Neuronal stem cell (in vitro differentiated cells): ENCODE measurements around the gene AADAT.

Source experiments
- DNase-seq: peaks from one replicate; pipeline ENCODE4 v3.0.0-alpha.2; 2013; ENCODE audit warnings: low spot score
- H2AFZ ChIP-seq: one replicate; pipeline ENCODE4 v1.6.1; 2013; ENCODE audit warnings: mild to moderate bottlenecking, low read length, inconsistent platforms
- H2AK5ac ChIP-seq: 2 replicates; pipeline ENCODE4 v1.6.1; 2013; ENCODE audit warnings: low read depth, mild to moderate bottlenecking, inconsistent platforms, low read length, moderate library complexity, mixed read lengths
- H2BK120ac ChIP-seq: 2 replicates; pipeline ENCODE4 v1.6.1; 2013; ENCODE audit warnings: low read depth, mild to moderate bottlenecking, inconsistent platforms, low read length, moderate library complexity, mixed read lengths
- H2BK12ac ChIP-seq: one replicate; pipeline ENCODE4 v1.6.1; 2013; ENCODE audit warnings: low read length, inconsistent platforms
- H2BK15ac ChIP-seq: 2 replicates; pipeline ENCODE4 v1.6.1; 2013; ENCODE audit warnings: mild to moderate bottlenecking, low read length, inconsistent platforms, mixed read lengths
- H2BK5ac ChIP-seq: one replicate; pipeline ENCODE4 v1.6.1; 2013; ENCODE audit warnings: inconsistent platforms, mild to moderate bottlenecking, low read length, moderate library complexity
- H3K14ac ChIP-seq: one replicate; pipeline ENCODE4 v1.6.1; 2013; ENCODE audit warnings: low read length, inconsistent platforms
- H3K18ac ChIP-seq: 2 replicates; pipeline ENCODE4 v1.6.1; 2013; ENCODE audit warnings: low read length, inconsistent platforms
- H3K23ac ChIP-seq: 2 replicates; pipeline ENCODE4 v1.6.1; 2013; ENCODE audit warnings: low read depth, mild to moderate bottlenecking, mixed read lengths, low read length, inconsistent platforms; ENCODE audit not compliant: poor library complexity
- H3K27ac ChIP-seq: replicated peaks from 3 replicates; pipeline ENCODE4 v1.5.1; 2013; ENCODE audit warnings: low read length, inconsistent platforms
- H3K27me3 ChIP-seq, 3 experiments: 2 replicates each; pipeline ENCODE4 v1.6.1; 2013; ENCODE audit warnings: low read length in 3 of 3, mild to moderate bottlenecking in 2 of 3, inconsistent platforms in 1 of 3, low read depth in 1 of 3, mixed read lengths in 1 of 3, moderate library complexity in 1 of 3; ENCODE audit not compliant: control insufficient read depth in 3 of 3, insufficient read depth in 3 of 3
- H3K36me3 ChIP-seq, 2 donors: replicated peaks in 1 of 2; 2 replicates each; pipeline ENCODE4 v1.6.1; 2013; ENCODE audit warnings: low read length in 2 of 2; ENCODE audit not compliant: control insufficient read depth in 2 of 2, insufficient read depth in 2 of 2
- H3K4ac ChIP-seq: 2 replicates; pipeline ENCODE4 v1.6.1; 2013; ENCODE audit warnings: inconsistent platforms, mild to moderate bottlenecking, low read length, moderate library complexity
- H3K4me1 ChIP-seq, 2 donors: 1 replicate in 1 of 2; 2 replicates in 1 of 2; pipeline ENCODE4 v1.6.1; 2013; ENCODE audit warnings: low read length in 2 of 2, low read depth in 1 of 2; ENCODE audit not compliant: control insufficient read depth in 2 of 2, insufficient read depth in 1 of 2
- H3K4me2 ChIP-seq: one replicate; pipeline ENCODE4 v1.6.1; 2013; ENCODE audit warnings: mild to moderate bottlenecking, low read length, inconsistent platforms; ENCODE audit not compliant: insufficient read depth, poor library complexity, severe bottlenecking
- H3K4me3 ChIP-seq, 2 donors: 2 replicates each; pipeline ENCODE4 v1.5.1; 2013; ENCODE audit warnings: low read length in 2 of 2, mild to moderate bottlenecking in 2 of 2, inconsistent platforms in 1 of 2, moderate library complexity in 1 of 2
- H3K79me1 ChIP-seq: one replicate; pipeline ENCODE4 v1.6.1; 2013; ENCODE audit warnings: low read depth, mild to moderate bottlenecking, inconsistent platforms, low read length, moderate library complexity
- H3K9ac ChIP-seq: one replicate; pipeline ENCODE4 v1.6.1; 2013; ENCODE audit warnings: mild to moderate bottlenecking, low read depth, low read length, inconsistent platforms; ENCODE audit not compliant: poor library complexity
- H3K9me3 ChIP-seq, 2 donors: replicated peaks in 1 of 2; 2 replicates each; pipeline versions ENCODE3 to v1.6.1; 2013; ENCODE audit warnings: low read length in 2 of 2, mild to moderate bottlenecking in 2 of 2, inconsistent platforms in 1 of 2, low read depth in 1 of 2, mixed read lengths in 1 of 2, moderate library complexity in 1 of 2; ENCODE audit not compliant: control insufficient read depth in 2 of 2, insufficient read depth in 1 of 2
- H4K8ac ChIP-seq: one replicate; pipeline ENCODE4 v1.6.1; 2013; ENCODE audit warnings: low read depth, mild to moderate bottlenecking, inconsistent platforms, low read length, moderate library complexity
- H4K91ac ChIP-seq: one replicate; pipeline ENCODE4 v1.6.1; 2013; ENCODE audit warnings: low read length, low read depth, mild to moderate bottlenecking, inconsistent platforms; ENCODE audit not compliant: poor library complexity
- WGBS, 2 donors: extraction: QIAGEN DNeasy Blood & Tissue Kit; methylation state at CpG; one replicate each; pipeline ENCODE4 v1.1.7; 2013; ENCODE audit warnings: missing lambda C conversion rate in 2 of 2, mixed read lengths in 1 of 2; ENCODE audit not compliant: insufficient read length in 2 of 2, insufficient replicate concordance in 1 of 2; ENCODE audit errors: extremely low coverage in 2 of 2; 5-methylcytosine and 5-hydroxymethylcytosine counted together

Gene AADAT

GRCh38 chr4:170091069-170091696 is 1.4 kb upstream of the AADAT start:
- H3K4me1 ChIP-seq = peaks cover 7 to 9% of the 10 kb centered on the region in 2 donors
- no peak overlapping the region for H2AK5ac ChIP-seq
- no peak overlapping the region for H2BK120ac ChIP-seq
- no CpG with 5 or more reads among the region's 47 CpGs for WGBS, 2 donors
- no peaks in the 10 kb centered on the region for H3K9me3 ChIP-seq
- peaks cover 0 to 25% of the 10 kb centered on the region in 2 donors for H3K36me3 ChIP-seq
- peak overlapping the region in 1 of 2 donors; percentile 51 for H3K4me3 ChIP-seq
- no peak overlapping the region for H3K9ac ChIP-seq
- peak overlapping the region; percentile 69 for H3K18ac ChIP-seq
- H3K27me3 ChIP-seq = peaks cover 0 to 4% (median 1%) of the 10 kb centered on the region in 3 experiments
- H2BK15ac ChIP-seq = peak overlapping the region; percentile 42
- H4K91ac ChIP-seq = no peak overlapping the region
- H3K4ac ChIP-seq = no peak overlapping the region
- no peak overlapping the region for H2BK5ac ChIP-seq
- DNase-seq = no peak
- no peak overlapping the region for H2AFZ ChIP-seq
- H3K23ac ChIP-seq = peak overlapping the region; percentile 57
- H3K4me2 ChIP-seq = peak overlapping the region; percentile 24
- no peaks in the 10 kb centered on the region for H3K79me1 ChIP-seq
- H3K27ac ChIP-seq = no peak overlapping the region
- no peak overlapping the region for H2BK12ac ChIP-seq
- peak overlapping the region; percentile 2 for H4K8ac ChIP-seq
- H3K14ac ChIP-seq = no peak overlapping the region

GRCh38 chr4:170090352-170091052 is 746 bp upstream of the AADAT start:
- Histone ChIP-seq H3K79me1 (no peaks in the 10 kb centered on the region), H3K18ac (no peak overlapping the region), H3K4me2 (peak overlapping the region; percentile 86), H4K8ac (no peak overlapping the region), H2BK5ac (no peak overlapping the region), H3K27me3 (peaks cover 0 to 4% (median 1%) of the 10 kb centered on the region in 3 experiments), H3K9me3 (no peaks in the 10 kb centered on the region), H2AFZ (peak overlapping the region; percentile 85), H3K4me1 (peaks cover 7 to 9% of the 10 kb centered on the region in 2 donors), H2AK5ac (no peak overlapping the region), H3K36me3 (peaks cover 2 to 32% of the 10 kb centered on the region in 2 donors), H2BK120ac (no peak overlapping the region), H2BK15ac (no peak overlapping the region), H3K27ac (no peak overlapping the region), H3K14ac (no peak overlapping the region), H3K23ac (no peak overlapping the region), H3K4ac (no peak overlapping the region), H2BK12ac (no peak overlapping the region), H3K4me3 (peak overlapping the region; percentile 62 to 69), H4K91ac (no peak overlapping the region), H3K9ac (no peak overlapping the region)
- no peak for DNase-seq
- no CpG with 5 or more reads among the region's 9 CpGs for WGBS, 2 donors

- Histone ChIP-seq H3K14ac (no peak overlapping the region), H2BK5ac (no peak overlapping the region), H3K4me3 (peak overlapping the region; percentile 62 to 76), H3K27me3 (peaks cover 0 to 4% (median 1%) of the 10 kb centered on the region in 3 experiments), H3K18ac (peak overlapping the region; percentile 97), H4K8ac (no peak overlapping the region), H2BK12ac (no peak overlapping the region), H3K23ac (peak overlapping the region; percentile 40), H3K9ac (peak overlapping the region; percentile 96), H3K4me1 (peaks cover 7% of the 10 kb centered on the region in 2 donors), H3K9me3 (peaks cover 0 to 6% of the 10 kb centered on the region in 2 donors), H3K79me1 (no peaks in the 10 kb centered on the region), H3K4ac (no peak overlapping the region), H3K4me2 (peak overlapping the region; percentile 86), H2AFZ (peak overlapping the region; percentile 85), H3K36me3 (peaks cover 5 to 45% of the 10 kb centered on the region in 2 donors), H2AK5ac (peak overlapping the region; percentile 2), H2BK15ac (peak overlapping the region; percentile 72), H4K91ac (no peak overlapping the region), H3K27ac (peak overlapping the region; percentile 80), H2BK120ac (no peak overlapping the region)
- peak; percentile 29 for DNase-seq
- no CpG with 5 or more reads among the region's 18 CpGs for WGBS, 2 donors
Observed at GRCh38 chr4:170089274-170089667, 485 bp downstream of the AADAT start.

- Histone ChIP-seq H2BK5ac (no peak overlapping the region), H3K27me3 (peaks cover 0 to 4% (median 1%) of the 10 kb centered on the region in 3 experiments), H3K36me3 (peaks cover 5 to 50% of the 10 kb centered on the region in 2 donors), H3K9me3 (peaks cover 0 to 10% of the 10 kb centered on the region in 2 donors), H2AK5ac (no peak overlapping the region), H2BK12ac (no peak overlapping the region), H3K4ac (no peak overlapping the region), H3K23ac (no peak overlapping the region), H2BK15ac (no peak overlapping the region), H3K79me1 (no peaks in the 10 kb centered on the region), H3K4me3 (peak overlapping the region in 1 of 2 donors; percentile 62), H3K18ac (no peak overlapping the region), H2BK120ac (no peak overlapping the region), H2AFZ (peak overlapping the region; percentile 85), H3K4me1 (peaks cover 2 to 4% of the 10 kb centered on the region in 2 donors), H4K8ac (no peak overlapping the region), H3K27ac (no peak overlapping the region), H4K91ac (no peak overlapping the region), H3K4me2 (peak overlapping the region; percentile 86), H3K9ac (no peak overlapping the region), H3K14ac (no peak overlapping the region)
- WGBS, 2 donors = no CpG with 5 or more reads among the region's 2 CpGs
- DNase-seq = no peak
Observed at GRCh38 chr4:170088716-170089115, 1.0 kb downstream of the AADAT start.
